Vagina (tissue), 2 donors: ENCODE measurements around the gene PEPD. TPM values are rescaled to one million over a fixed set of nuclear protein-coding genes. Genes with fewer than 3 reads are reported as not detected.

Source experiments
- DNase-seq, 2 donors: peaks; one replicate each; pipeline ENCODE4 v3.0.0-alpha.2; 2017; ENCODE audit errors: extremely low spot score in 2 of 2
- H3K27ac ChIP-seq: fragments of 200-600 bp; sonication (generic); one replicate; pipeline ENCODE4 v1.5.1; 2019
- H3K27me3 ChIP-seq: fragments of 200-600 bp; sonication (generic); one replicate; pipeline ENCODE4 v1.5.1; 2019
- H3K36me3 ChIP-seq, 2 donors: fragments of 200-600 bp; sonication (generic); one replicate each; pipeline ENCODE4 v1.5.1; 2017 to 2019
- H3K4me1 ChIP-seq: fragments of 200-600 bp; sonication (generic); one replicate; pipeline ENCODE4 v1.5.1; 2019
- H3K4me3 ChIP-seq, 2 donors: fragments of 200-600 bp; sonication (generic); 1 replicate in 1 of 2; 2 replicates in 1 of 2; pipeline ENCODE4 v1.5.1; 2016 to 2019
- H3K9me3 ChIP-seq: fragments of 200-600 bp; sonication (generic); one replicate; pipeline ENCODE4 v1.5.1; 2019
- CTCF ChIP-seq, 3 experiments: fragments of 450-650 bp in 2 of 3; fragments of 200-600 bp in 1 of 3; sonication (generic) in 1 of 3; IDR thresholded peaks; one replicate each; pipeline ENCODE4 v1.5.1; 2017 to 2019; ENCODE audit warnings: antibody characterized with exemption in 3 of 3, mild to moderate bottlenecking in 2 of 3, moderate library complexity in 2 of 3
- POLR2A ChIP-seq, 2 donors: fragments of 450-650 bp; IDR thresholded peaks; one replicate each; pipeline ENCODE4 v1.6.1; 2017; ENCODE audit warnings: antibody characterized with exemption in 2 of 2, mild to moderate bottlenecking in 2 of 2, moderate library complexity in 2 of 2
- POLR2AphosphoS5 ChIP-seq, 2 donors: sonication (generic); formaldehyde crosslinking; IDR thresholded peaks; one replicate each; pipeline ENCODE4 v1.9.0; 2017; ENCODE audit warnings: antibody characterized with exemption in 2 of 2, mild to moderate bottlenecking in 2 of 2, low read depth in 1 of 2; ENCODE audit not compliant: insufficient read depth in 1 of 2
- intact Hi-C: fragments of 100-400 bp; cut with DNase I; formaldehyde crosslinking; loops from one replicate; pipeline ENCODE4 v1.15.1; 2023
- total RNA-seq: library from RNA; depleted of rRNA; stranded (reverse); fragments of >200 nt; gene quantifications from one replicate; pipeline ENCODE4 v1.2.3, GENCODE V29; 2016

PEPD gene
- total RNA-seq, 1 donor from 2014 or later, result 61.9 TPM

- no peak overlapping the region for H3K27ac ChIP-seq
- no peak overlapping the region for H3K4me3 ChIP-seq
- no peaks in the 10 kb centered on the region for H3K27me3 ChIP-seq
- H3K4me1 ChIP-seq, result peaks cover 40% of the 10 kb centered on the region
- TF ChIP-seq POLR2A (IDR thresholded peaks at IDR 0.05), result no peak
- TF ChIP-seq POLR2AphosphoS5 (IDR thresholded peaks at IDR 0.05; ENCODE audit: insufficient read depth in 1 of 2, low read depth in 1 of 2), result peak in 1 of 2 donors; percentile 18
- no peak for TF ChIP-seq CTCF (IDR thresholded peaks at IDR 0.05)
- intact Hi-C loops, result loop anchor here (5.0 kb wide), 1 partner anchor 84 kb away; the partner anchor contains the start of gene CEBPA
- peaks cover 0 to 10% of the 10 kb centered on the region in 2 donors for H3K36me3 ChIP-seq
- no peaks in the 10 kb centered on the region for H3K9me3 ChIP-seq
- no peak for DNase-seq
Observed at GRCh38 chr19:33386361-33386858, 135.2 kb downstream of the PEPD start.

- H3K9me3 ChIP-seq, result no peaks in the 10 kb centered on the region
- peaks cover 0 to 10% of the 10 kb centered on the region in 2 donors for H3K36me3 ChIP-seq
- no peak for DNase-seq
- TF ChIP-seq POLR2A (IDR thresholded peaks at IDR 0.05) (no peak), POLR2AphosphoS5 (IDR thresholded peaks at IDR 0.05; ENCODE audit: insufficient read depth in 1 of 2, low read depth in 1 of 2) (no peak), CTCF (IDR thresholded peaks at IDR 0.05) (no peak)
- H3K27me3 ChIP-seq, result no peaks in the 10 kb centered on the region
- intact Hi-C loops, result loop anchor here (5.0 kb wide), 1 partner anchor 84 kb away; the partner anchor contains the start of gene CEBPA
- peaks cover 36% of the 10 kb centered on the region for H3K4me1 ChIP-seq
- no peak overlapping the region for H3K4me3 ChIP-seq
- no peak overlapping the region for H3K27ac ChIP-seq
Observed at GRCh38 chr19:33385956-33386355, 135.6 kb downstream of the PEPD start.

DNA sequence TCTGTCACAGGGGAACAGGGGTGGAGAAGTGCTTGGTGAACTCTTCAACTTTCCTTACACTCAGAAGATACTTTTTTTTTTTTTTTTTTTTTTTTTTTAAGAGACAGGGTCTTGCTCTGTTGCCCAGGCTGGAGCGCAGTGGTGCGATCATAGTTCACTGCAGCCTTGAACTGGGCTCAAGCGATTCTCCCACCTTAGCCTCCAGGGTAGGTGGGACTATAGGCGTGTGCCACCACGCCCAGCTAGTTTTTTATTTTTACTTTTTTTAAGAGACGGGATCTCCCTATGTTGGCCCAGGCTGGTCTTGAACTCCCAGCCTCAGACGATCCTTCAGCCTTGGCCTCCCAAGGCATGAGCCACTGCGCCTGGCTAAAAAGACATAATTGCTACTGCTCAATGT, 136.6 kb downstream of the PEPD start:
- peaks cover 0 to 14% of the 10 kb centered on the region in 2 donors for H3K36me3 ChIP-seq
- intact Hi-C loops, result loop anchor here (5.0 kb wide), 1 partner anchor 83 kb away; the partner anchor contains the start of gene CEBPA

GRCh38 chr19:33383720-33384292, 137.8 kb downstream of the PEPD start:
- DNase-seq, result no peak
- Histone ChIP-seq H3K4me3 (no peak overlapping the region), H3K36me3 (peaks cover 0 to 23% of the 10 kb centered on the region in 2 donors), H3K27ac (no peak overlapping the region), H3K27me3 (no peaks in the 10 kb centered on the region), H3K9me3 (no peaks in the 10 kb centered on the region), H3K4me1 (peaks cover 22% of the 10 kb centered on the region)
- TF ChIP-seq CTCF (IDR thresholded peaks at IDR 0.05) (no peak), POLR2AphosphoS5 (IDR thresholded peaks at IDR 0.05; ENCODE audit: insufficient read depth in 1 of 2, low read depth in 1 of 2) (no peak), POLR2A (IDR thresholded peaks at IDR 0.05) (no peak)
- intact Hi-C loops, result no loop called here

More for the DNA sequence above, 136.6 kb downstream of the PEPD start:
- H3K4me1 ChIP-seq, result peaks cover 26% of the 10 kb centered on the region
- no peak for DNase-seq
- no peaks in the 10 kb centered on the region for H3K9me3 ChIP-seq
- no peaks in the 10 kb centered on the region for H3K27me3 ChIP-seq
- TF ChIP-seq CTCF (IDR thresholded peaks at IDR 0.05) (no peak), POLR2A (IDR thresholded peaks at IDR 0.05) (no peak), POLR2AphosphoS5 (IDR thresholded peaks at IDR 0.05; ENCODE audit: insufficient read depth in 1 of 2, low read depth in 1 of 2) (no peak)
- H3K27ac ChIP-seq, result no peak overlapping the region
- no peak overlapping the region for H3K4me3 ChIP-seq

DNA sequence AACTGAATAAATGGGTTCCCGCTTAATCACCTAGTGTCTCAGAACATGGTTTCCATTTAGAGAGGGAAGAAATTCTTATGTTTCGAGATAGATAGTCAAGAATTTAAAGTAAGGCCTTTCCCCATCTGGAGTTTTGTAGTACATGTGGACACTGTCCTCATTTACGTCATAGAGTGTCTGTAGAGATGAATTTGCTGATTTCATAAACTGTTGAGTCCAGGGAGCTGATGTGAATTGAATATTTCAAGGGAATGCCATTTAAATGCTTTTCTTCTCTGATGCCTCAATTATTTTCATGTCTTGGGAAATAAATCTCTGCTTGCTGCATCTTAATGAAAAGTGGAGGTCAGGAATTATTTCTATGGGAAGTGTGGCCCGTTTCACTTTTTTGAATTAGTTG, 138.6 kb downstream of the PEPD start:
- intact Hi-C loops, result no loop called here
- Histone ChIP-seq H3K27ac (no peak overlapping the region), H3K4me1 (peaks cover 22% of the 10 kb centered on the region), H3K36me3 (peaks cover 0 to 23% of the 10 kb centered on the region in 2 donors), H3K27me3 (no peaks in the 10 kb centered on the region), H3K9me3 (no peaks in the 10 kb centered on the region), H3K4me3 (no peak overlapping the region)
- no peak for DNase-seq
- no peak for TF ChIP-seq CTCF (IDR thresholded peaks at IDR 0.05)
- TF ChIP-seq POLR2A (IDR thresholded peaks at IDR 0.05), result no peak
- no peak for TF ChIP-seq POLR2AphosphoS5 (IDR thresholded peaks at IDR 0.05; ENCODE audit: insufficient read depth in 1 of 2, low read depth in 1 of 2)
